ENCODE data around the gene JAKMIP3. TPM values are rescaled to one million over a fixed set of nuclear protein-coding genes. Genes with fewer than 3 reads are reported as not detected.

Gene JAKMIP3
- total RNA-seq, 3 donors from 2014 or later: 0.20 to 1.4 (median 0.24) TPM

- Histone ChIP-seq H3K4me3 (no peak overlapping the region), H3K4me1 (ENCODE audit: low read depth) (no peaks in the 10 kb centered on the region), H3K36me3 (ENCODE audit: low read depth) (no peaks in the 10 kb centered on the region), H3K9me3 (no peaks in the 10 kb centered on the region)
- DNase-seq (no peak), ATAC-seq (no peak)
- no peak for TF ChIP-seq CTCF (IDR thresholded peaks at IDR 0.05)
- intact Hi-C loops (cut with DNase I, micrococcal nuclease): loop anchor here in 1 of 2 donors (5.0 kb wide), 1 partner anchor 134 kb away; no protein-coding TSS in a partner anchor
Observed at GRCh38 chr10:132021046-132021445, 44.7 kb upstream of the JAKMIP3 start.

- intact Hi-C loops (cut with DNase I, micrococcal nuclease): loop anchor here (2.0 to 5.0 kb wide), 2 partner anchors 134 to 137 kb away; no protein-coding TSS in a partner anchor
- Histone ChIP-seq H3K4me1 (ENCODE audit: low read depth) (no peaks in the 10 kb centered on the region), H3K4me3 (no peak overlapping the region), H3K9me3 (no peaks in the 10 kb centered on the region), H3K36me3 (ENCODE audit: low read depth) (no peaks in the 10 kb centered on the region)
- TF ChIP-seq CTCF (IDR thresholded peaks at IDR 0.05): no peak
- ATAC-seq: no peak
- DNase-seq: no peak
Observed at GRCh38 chr10:132021504-132022143, 44.1 kb upstream of the JAKMIP3 start.

GRCh38 chr10:132022241-132022640 lies 43.5 kb upstream of the JAKMIP3 start:
- DNase-seq (no peak), ATAC-seq (no peak)
- intact Hi-C loops (cut with DNase I, micrococcal nuclease): loop anchor here (2.0 to 5.0 kb wide), 2 partner anchors 135 to 137 kb away; no protein-coding TSS in a partner anchor
- no peaks in the 10 kb centered on the region for H3K9me3 ChIP-seq
- H3K4me1 ChIP-seq (ENCODE audit: low read depth): no peaks in the 10 kb centered on the region
- no peak overlapping the region for H3K4me3 ChIP-seq
- TF ChIP-seq CTCF (IDR thresholded peaks at IDR 0.05): no peak
- H3K36me3 ChIP-seq (ENCODE audit: low read depth): no peaks in the 10 kb centered on the region

DNA sequence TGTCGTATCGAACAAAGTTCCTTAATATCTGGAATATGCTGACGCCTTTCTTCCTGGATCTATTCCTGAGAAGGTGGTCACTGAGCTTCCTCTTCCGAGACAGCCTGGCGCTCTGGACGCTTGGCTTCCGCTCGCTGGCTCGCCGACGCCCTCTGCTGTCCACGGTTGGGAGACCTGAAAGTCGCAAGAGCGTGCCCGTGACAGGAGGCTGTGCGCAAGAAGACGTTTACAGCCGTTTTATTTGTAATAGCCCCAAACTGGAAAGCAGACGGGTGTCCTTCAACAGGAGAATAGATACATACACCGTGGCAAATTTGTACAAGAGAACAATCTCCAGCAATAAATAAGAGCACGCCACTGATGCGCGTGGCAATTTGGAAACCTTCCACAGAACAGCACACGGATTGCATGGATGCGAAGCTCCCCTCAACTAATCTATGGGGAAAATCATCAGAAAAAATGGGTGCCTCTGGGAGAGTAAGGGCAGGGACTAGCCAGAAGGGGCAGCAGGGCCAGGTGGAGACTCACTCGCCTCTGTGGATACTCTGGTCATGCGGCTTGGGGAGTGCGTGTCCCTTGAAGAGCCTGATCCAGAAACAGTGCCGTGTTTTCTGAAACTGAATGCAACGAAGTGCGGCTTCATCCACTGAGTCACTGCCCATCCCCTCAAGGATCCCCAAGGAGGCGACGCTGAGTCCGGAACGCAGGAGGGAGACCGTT lies 42.5 kb upstream of the JAKMIP3 start:
- Histone ChIP-seq H3K36me3 (ENCODE audit: low read depth) (no peaks in the 10 kb centered on the region), H3K9me3 (no peaks in the 10 kb centered on the region), H3K4me3 (no peak overlapping the region), H3K4me1 (ENCODE audit: low read depth) (no peaks in the 10 kb centered on the region)
- ATAC-seq: peak; percentile 91
- TF ChIP-seq CTCF (IDR thresholded peaks at IDR 0.05): peak; percentile 78
- intact Hi-C loops (cut with DNase I, micrococcal nuclease): loop anchor here (2.0 to 5.0 kb wide), 2 partner anchors 136 to 138 kb away; no protein-coding TSS in a partner anchor
- DNase-seq: peak; percentile 76 to 89 (median 89)

DNA sequence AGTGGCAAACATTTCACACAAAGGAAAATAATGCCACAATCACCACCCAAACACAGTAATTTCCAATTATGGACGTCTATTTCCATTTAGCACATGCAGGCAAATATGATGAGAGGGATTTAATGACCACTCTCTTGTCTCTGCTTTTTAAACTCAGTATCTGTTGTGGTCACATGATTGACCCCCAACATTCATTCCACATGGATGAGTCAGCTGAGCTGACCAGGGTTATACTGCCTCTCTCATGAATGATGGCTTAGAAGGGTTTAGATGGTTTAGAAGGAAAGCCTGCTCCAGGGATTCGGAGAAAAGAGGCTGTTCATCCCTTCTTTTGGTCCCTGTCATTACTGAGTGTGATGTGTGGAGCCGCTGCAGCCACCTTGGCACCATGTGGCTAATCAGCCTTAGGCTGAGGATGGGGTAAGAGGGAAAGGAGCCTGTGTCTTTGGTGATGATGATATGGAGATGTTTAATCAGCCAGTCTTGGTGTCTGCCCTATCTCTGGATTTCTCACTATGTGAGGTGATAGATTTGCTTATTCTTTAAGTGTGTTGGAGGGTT lies 38.2 kb upstream of the JAKMIP3 start:
- H3K9me3 ChIP-seq: no peaks in the 10 kb centered on the region
- no peaks in the 10 kb centered on the region for H3K4me1 ChIP-seq (ENCODE audit: low read depth)
- no peak for DNase-seq
- no peaks in the 10 kb centered on the region for H3K36me3 ChIP-seq (ENCODE audit: low read depth)
- H3K4me3 ChIP-seq: no peak overlapping the region
- ATAC-seq: no peak
- no peak for TF ChIP-seq CTCF (IDR thresholded peaks at IDR 0.05)
- intact Hi-C loops (cut with DNase I, micrococcal nuclease): no loop called here

Data from mucosa of descending colon (tissue), 3 donors.